ELR (cell line): ENCODE results near the gene TMEM255A.
A peak's percentile ranks its signal among the peaks of the same experiment; 100 is the strongest.
"Not testable (repeated sequence)": the region's sequence is repeated elsewhere in the genome, so short reads cannot be mapped to it uniquely, and the experiment has no call there.

Source experiments
- DNase-seq: peaks from one replicate; pipeline ENCODE4 v3.0.0-alpha.2; 2015; ENCODE audit warnings: low read depth

The TMEM255A gene

GRCh38 chrX:120310861-120311726 is at the start of gene TMEM255A:
Gene TMEM255A, minus strand, starts transcription at chrX:120311461. Its CDS starts 152 bp downstream, at chrX:120311309.
- DNase-seq, result peak; percentile 1

GRCh38 chrX:120358737-120359456 is 47.6 kb upstream of the TMEM255A start:
- DNase-seq, result peak; percentile 14

DNA sequence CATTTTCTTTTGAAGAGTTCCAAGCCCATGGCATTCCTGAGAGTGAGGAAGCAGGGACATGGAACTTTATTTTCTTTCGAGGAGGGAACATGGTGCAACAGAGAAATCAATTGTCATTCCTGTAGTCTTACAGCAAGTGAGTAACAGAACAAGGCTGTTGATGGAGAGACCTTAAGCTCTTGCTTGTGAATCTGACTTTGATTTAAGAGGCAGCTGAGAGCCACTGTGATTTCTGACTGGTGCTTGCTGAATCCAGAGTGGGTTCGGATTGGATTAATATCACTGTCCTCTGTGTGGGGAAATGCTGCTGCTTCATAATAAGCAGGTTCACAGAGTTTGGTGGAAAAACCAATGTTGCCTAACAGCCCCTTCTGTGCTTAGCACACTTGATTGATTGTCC is 45.9 kb upstream of the TMEM255A start:
- no peak for DNase-seq

DNA sequence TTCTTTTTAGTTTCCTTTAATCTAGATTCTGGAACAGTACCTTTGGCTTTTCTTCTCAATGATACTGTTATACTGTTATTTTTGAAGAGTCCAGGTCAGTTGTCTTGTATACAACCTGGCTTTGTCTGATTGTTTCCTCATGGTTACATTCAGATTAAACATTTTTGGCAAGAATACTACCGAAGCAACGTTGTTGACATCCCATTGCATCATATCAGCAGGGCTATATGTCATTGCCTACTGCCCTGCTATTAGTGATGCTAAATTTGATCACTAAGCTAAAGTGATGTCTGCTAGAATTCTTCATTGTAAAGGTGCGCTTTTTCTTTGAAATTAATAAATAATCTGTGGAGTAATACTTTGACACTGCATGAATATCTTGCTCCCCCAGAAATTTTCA is 44.8 kb upstream of the TMEM255A start:
- DNase-seq, result no peak

GRCh38 chrX:120350450-120351138 is 39.3 kb upstream of the TMEM255A start:
- no peak for DNase-seq

DNA sequence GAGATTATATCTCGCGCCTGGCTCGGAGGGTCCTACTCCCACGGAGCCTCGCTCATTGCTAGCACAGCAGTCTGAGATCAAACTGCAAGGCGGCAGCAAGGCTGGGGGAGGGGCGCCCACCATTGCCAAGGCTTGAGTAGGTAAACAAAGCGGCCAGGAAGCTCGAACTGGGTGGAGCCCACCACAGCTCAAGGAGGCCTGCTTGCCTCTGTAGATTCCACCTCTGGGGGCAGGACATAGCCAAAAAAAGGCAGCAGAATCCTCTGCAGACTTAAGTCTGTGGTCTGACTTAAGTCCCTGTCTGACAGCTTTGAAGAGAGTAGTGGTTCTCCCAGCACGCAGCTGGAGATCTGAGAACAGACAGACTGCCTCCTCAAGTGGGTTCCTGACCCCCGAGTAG is 33.3 kb upstream of the TMEM255A start:
- not testable (repeated sequence) for DNase-seq

- no peak for DNase-seq
Measured at GRCh38 chrX:120336899-120337298, 25.6 kb upstream of the TMEM255A start.

GRCh38 chrX:120335289-120335688 is 24.0 kb upstream of the TMEM255A start:
- no peak for DNase-seq

- no peak for DNase-seq
Measured at GRCh38 chrX:120334603-120335002, 23.3 kb upstream of the TMEM255A start.

DNA sequence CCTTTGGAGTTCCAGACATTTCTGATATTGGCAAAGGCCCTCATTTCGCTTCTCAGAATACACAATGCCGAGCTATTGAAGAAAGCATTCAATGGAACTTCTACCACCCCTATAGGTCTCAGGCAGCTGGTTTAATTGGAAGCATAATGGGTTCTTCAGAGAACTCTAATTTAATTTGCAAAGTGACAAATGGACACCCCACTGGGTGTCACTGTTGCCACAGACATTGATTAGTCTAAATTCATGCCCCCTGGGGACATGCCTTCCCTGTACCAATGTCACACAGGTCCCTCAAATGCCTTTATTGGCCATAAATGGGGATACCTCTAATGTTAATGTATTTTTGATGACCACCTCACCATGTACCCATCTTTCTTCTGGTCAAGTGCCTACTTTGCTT is 22.9 kb upstream of the TMEM255A start:
- DNase-seq, result no peak

- no peak for DNase-seq
Measured at GRCh38 chrX:120332394-120332793, 21.1 kb upstream of the TMEM255A start.

DNA sequence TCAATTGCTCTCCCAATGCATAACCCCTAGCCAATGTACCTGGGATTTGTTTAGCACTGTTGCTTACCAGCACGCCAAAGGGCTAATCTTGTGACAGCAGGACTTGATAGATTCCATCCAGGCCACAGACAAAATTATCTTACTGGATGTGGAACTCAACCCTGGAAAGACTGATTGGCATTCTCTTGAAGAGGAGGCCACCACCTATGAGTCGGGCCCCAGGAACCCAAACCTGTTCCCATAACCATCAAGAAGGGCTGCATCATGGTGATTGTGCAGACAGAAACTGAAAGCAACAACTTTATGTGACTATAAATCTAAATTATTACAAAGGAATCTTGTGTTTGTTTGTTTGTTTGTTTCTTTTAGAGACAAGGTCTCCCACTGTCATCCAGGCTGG is 19.9 kb upstream of the TMEM255A start:
- no peak for DNase-seq

DNA sequence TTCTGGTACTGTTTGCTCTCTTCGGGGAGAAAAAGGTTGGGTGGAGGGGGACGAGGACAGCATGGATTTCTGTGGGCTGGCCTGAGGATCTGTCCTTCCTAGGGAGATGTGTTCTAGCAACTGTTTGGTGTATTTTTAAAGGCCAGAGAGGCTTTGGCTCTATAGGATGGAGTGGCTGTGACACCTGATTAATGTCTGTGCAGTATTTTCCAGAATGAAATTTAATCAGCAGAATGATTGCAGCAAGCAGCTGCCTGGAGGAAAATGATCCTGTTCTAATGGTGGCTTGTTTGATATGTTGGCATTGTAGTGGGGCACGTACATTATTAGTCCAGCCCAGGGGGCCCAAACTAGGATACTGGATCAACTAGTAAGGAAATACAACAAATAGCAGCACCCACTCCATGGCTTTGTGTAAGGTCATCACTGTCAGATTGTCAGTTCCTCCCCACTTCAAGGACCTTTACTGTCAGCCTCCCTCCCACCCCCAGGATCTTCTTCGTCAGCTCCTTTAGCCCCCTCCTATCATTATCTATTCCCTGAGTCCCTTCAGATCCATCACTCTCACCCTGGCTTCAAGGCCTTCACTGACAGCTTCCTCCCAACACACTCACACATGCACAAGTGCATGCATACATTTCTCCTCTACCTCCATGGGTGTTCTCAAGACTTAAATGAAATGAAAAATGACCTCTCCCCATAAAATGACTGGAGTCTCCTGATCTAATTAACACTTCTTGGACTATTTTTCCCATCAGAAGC is 10.4 kb upstream of the TMEM255A start:
- DNase-seq, result no peak

DNA sequence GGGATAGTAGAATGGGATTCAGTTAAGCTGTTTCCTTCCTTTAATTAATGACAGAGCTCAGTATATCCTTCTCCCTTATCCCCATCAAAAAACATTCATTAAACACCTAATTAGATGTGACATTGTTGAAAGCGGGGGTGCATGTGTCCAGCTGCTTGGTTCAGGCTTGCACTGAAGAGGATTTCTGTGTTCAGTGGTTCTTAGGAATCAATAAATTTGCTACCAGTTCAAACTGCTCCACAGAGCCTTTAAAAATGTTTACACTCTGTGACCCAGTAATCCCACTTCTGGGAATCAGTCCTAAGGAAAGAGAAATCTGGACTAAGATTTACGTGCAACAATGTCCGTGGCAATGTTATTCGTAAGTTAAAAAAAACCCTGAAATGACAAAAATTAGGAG is 7.2 kb upstream of the TMEM255A start:
- DNase-seq, result no peak

DNA sequence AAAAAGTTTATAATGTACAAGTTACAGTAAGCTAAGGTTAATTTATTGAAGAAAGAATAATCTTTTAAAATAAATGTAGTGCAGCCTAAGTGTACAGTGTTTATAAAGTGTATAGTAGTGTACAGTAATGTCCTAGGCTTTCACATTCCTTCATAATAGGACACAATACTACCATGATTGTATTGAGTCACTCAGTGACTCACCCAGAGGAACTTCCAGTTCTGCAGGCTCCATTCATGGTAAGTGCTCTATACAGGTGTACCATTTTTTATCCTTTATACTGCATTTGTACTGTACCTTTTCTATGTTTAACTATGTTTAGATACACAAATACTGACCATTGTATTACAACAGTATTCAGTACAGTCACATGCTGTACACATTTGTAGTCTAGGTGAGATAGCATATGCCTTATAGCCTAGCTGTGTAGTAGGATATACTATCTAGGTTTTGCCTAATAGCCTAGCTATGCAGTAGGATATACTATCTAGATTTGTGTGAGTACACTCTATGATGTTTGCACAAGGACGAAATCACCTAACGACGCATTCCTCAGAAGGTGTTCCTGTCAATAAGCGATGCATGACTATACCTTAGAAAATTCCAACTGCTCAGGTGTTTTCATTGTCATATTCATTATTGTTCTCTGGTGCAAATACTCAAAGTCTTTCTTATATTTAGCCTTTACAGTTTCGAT is 5.5 kb upstream of the TMEM255A start:
- DNase-seq, result peak; percentile 62

GRCh38 chrX:120315776-120316175 is 4.5 kb upstream of the TMEM255A start:
- peak; percentile 6 for DNase-seq

DNA sequence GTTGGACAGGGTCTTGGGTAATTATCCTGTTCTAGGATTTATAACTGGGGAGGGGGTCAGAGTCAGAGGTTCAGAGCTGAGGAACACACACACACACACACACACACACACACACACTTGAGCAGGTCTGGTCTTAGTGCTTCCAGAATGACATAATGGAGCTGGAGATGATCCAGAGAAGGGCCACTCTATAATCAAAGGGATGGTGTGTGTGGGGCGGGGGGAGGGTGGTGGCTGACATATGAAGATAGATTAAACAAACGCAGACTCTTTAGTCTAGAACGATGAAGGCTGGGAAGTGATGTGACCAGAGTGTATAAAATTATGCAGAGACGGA is 434 bp upstream of the TMEM255A start:
- DNase-seq, result no peak

DNA sequence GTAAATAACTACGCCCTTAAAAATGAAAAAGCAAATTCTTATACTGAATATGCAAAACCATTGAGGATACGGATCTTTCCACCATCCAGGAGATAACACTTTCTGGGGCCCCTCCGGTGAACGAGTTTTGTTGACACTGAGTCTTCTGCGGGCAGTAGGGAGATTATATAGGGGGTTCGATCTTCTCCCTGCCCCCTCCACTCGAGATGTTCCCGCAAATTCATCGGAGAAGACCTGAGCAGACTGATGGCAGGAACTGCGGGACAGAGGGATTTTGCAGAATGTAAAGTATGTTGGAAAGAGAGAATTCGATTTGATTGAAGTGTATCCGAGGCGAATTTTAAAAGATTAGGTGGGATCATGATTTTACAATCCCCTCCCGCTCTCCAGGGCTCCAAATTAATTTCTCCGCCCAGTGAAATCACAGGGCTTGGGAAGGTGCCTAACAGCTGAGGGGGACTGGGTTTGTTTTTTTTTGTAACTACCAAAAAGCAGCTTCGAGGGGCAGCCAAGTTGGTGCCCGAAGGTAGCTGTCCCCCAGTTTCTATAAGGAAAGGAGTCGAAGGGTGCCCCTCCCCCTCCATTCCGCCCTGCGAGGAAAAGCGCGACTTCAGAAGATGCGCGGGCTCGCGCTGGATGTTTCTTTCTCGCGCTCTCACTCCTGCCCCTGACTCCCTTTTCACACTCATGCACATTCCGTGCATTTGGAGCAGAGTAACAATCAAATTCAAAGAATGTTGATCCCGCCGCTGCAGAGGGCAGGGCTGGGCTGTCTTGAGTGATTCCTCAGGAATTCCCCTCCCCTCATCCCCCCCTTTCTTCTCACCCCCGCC is 1.2 kb downstream of the TMEM255A start:
- DNase-seq, result peak; percentile 13

DNA sequence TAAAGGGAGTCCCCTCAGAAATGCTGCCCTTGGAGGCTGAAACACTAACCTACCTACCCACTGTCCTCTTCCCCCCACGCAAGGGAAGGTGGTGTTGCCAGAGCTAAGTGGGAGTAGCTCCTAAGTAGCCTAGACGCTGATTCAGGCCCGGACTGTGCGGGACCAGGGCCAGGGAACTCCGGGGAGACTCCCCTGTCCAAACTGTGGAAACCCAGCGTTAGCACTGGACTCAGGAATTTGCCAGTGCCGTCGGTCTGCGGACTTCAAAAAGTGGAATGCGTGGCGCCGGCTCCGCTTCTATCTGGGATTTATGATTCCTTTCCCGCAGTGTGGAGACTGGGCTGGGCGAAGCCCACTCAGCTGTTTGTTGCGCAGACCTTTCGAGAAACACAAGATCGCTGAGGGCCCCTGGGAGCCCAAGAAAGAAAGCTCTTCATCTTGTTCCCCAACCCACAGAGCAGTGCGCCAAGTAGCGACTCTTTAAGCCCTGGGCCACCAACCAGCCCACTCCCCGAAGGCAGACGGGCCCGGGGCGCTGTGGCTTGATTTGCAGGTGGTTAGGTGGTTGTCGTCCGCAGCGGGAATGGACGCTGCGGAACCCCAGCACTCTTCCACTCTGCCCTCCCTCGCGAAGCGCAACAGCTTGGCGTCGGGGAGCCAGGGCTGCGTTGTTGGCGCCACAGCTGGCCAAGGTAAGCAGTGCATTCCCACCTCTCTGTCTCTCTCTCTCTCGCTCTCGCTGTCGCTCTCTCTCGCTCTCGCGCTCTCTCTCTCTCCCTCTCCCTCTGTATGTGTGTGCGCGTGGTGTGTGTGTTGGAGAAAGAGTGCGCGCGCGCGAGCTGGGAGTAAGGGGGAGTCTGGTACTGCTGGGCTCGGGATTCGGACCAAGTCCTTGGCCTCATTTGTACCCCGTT is 2.0 kb downstream of the TMEM255A start:
- DNase-seq, result peak; percentile 9
